HG02870 (cell line): ENCODE measurements around the gene AGPAT2.
"Not testable (repeated sequence)": the region's sequence is repeated elsewhere in the genome, so short reads cannot be mapped to it uniquely, and the experiment has no call there.

Experiments
- ATAC-seq: cut with Tn5 transposase; IDR thresholded peaks from one replicate; pipeline ENCODE4 v1.9.1; 2021; ENCODE audit warnings: mild to moderate bottlenecking, moderate library complexity; ENCODE audit not compliant: unreplicated experiment

AGPAT2 gene

DNA sequence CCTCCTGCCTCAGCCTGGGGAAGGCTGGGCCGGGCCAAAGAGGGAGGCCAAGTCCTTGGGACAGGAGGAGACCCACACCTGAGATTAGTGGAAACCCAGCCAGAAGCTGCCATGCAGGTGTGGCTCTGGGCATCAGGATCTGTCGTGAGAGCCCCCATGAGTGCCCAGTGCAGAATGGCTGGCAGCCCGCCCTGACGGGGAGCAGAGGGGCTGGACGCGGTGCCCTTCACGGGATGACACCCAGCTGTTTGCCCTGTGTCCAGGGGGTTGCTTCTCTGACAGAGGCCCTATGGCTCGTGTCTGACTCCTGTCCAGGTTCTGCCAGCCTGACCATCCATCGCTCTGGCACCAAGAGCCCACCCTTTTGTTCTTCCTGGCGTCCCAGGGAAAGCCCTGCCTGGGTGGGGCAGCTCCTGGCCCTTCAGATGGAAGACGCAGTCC, 33.7 kb upstream of the AGPAT2 start:
- ATAC-seq: no peak

DNA sequence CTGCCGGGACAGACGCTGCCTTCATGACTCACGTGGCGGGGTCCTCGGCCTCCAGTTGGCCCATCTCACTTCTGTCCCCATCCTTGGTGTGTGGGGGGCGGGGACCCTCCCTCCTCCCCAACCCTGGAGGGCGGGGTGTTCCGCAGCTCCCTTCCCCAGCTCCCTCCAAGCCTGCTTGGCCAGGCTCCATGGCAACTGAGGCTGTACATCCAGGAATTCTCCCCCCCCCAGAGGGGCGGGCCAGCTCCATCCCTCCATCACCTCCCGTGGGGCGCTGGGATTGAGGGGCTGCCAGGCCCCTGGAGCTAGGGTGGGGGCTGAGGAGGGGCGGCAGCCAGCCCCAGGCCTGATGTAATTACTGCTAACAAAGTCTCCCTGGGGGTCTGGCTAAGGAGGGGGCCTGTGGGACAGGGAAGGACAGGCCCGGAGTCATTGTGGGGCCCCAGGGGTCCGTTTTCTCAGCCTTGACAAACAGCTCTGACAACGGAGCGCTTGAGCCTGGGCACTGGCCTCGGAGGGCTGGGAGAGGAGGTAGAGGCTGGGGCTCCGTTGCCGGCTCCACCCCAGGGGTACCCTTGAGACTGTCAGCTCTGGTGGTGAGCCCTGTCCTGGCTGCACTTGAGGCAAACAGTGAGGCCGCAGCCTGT, 33.1 kb upstream of the AGPAT2 start:
- ATAC-seq: no peak

DNA sequence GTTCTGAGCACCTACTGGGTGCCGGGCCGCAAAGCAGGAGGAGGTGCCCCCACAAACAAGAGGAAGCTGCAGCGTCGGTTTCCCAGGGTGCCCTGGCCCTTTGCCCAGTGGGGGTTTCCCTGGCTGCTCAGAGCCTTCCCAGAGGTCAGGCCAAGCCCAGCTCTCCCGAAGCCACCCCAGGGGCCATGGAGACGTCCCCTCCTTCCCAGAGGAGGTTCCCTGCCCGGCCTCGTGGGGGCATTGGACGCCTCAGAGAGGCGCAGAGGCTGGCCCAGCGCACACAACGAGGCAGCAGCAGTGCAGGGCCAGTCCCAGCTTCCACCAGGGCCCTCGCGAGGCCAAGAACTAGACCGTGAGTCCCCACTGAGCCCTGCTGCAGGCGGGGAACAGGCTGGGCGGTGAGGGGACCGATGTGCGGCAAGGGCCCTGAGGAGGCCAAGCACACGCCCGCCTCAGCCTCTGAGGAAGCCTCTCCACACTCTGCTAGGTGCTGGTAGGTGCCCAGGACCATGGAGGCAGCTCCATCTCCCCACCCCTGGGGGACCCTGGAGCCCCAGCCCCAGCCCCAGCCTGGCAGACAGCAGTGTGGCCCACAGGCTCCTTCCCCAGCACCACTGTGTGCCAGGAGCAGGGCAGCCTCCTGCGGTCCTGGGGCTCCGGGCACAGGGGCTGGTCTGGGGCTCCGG, 32.1 kb upstream of the AGPAT2 start:
- no peak for ATAC-seq

DNA sequence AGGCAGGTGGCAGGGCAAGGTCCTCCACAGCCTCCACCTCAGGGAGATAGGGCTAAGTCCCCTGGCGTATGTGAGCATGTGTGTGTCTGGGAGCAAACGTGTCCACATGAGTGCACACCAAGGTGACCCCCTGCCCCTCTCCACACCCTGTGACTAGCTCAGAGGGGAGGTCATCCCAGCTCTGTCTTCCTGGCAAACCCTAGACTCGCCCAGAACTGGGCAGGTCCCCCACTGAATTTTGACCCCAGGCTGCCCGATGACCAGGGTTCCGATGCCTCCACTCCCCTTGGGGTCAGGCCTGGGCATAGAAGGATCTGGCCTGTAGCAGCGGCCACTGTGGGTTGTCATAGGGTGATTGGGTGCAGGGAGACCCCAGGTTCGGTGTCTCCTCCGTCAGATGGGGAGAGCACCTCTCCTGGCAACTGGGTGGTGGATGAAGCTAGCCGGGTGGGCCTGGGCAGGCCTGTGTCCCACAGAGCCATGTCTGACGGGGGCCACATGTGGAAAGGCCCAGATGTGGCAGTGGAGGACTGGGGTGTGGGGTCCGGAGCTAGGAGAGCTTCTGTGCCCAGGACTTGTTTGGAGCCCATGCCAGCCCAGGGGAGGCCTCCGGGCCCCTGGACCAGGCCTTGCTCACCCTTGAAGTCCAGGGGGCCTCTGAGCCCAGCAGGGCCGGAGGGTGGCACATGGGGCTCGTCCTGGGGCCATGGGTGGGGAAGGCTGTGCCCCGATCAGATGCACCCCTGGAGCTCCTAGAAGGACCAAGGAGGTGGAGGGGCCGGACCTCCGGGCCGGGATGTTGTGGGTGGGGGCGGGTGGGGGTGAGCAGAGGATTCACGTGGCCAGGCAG, 31.3 kb upstream of the AGPAT2 start:
- no peak for ATAC-seq

DNA sequence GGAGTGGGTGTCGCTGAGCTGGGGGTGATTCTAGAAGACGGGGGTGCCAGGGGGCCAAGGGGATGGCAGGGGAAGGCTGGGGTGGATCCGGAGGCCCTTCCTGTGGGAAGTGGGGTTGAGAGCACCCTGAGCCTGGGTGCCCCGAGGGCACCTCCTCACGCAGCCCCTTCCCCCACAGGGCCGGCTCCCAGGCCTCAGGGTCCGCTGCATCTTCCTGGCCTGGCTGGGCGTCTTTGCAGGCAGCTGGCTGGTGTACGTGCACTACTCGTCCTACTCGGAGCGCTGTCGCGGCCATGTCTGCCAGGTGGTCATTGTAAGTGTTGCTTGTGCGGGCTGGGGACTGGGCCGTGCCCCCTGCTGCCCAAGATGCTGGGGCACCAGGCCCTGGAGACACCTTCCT, 30.1 kb upstream of the AGPAT2 start:
- ATAC-seq: no peak

DNA sequence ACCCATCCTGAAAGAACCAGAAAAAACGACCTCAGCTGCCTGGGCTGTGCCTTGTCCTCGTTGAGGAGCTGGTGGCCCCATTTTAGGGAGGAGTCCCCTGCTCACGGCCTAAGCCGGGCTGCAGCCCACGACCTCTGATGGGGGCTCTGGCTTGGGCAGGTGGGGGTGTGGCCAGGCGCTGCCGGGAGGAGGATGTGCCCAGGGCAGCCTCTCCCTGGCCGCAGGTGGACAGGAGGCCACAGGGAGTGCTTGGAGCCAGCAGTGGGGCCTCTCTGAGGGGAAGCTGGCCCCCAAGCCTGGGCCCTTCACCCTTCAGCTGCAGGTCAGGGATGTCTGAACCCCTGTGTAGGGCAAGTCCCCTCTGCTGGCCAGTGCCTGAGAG, 27.6 kb upstream of the AGPAT2 start:
- no peak for ATAC-seq

DNA sequence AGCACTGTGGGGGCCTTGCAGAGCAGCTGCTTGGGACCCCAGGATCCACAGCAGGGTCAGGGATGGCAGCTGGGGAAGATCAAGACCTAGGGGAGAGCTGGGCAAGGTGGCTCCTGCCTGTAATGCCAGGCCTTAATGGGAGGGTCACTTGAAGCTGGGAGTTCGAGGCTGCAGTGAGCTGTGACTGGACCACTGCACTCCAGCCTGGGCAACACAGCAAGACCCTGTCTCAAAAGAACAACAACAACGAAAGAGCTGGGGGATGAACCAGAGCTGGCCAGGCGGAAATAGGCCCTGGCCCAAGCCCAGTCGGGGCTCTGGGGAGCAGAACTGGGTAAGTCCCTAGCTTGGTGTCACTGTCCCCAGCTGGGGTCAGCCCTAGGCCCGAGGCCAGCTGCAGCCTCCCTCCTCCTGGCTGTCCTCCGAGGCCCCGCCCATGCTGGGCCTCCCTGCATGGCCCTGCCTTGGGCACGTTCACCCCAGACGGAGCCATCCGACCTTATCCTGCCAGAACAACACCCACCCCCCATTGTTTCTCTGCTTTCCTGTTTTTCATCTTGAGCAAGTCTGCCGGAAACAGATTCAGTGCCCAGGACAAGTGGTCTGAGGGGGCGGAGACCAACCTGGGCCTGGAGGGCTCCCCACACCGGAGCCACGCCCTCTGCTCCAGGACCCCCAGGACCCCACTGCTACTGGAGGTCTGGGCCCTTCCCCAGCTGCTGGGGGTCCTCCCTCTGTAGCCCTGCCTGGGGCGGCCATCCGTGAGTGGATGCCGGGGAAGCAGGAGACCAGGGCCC, 27.0 kb upstream of the AGPAT2 start:
- no peak for ATAC-seq

DNA sequence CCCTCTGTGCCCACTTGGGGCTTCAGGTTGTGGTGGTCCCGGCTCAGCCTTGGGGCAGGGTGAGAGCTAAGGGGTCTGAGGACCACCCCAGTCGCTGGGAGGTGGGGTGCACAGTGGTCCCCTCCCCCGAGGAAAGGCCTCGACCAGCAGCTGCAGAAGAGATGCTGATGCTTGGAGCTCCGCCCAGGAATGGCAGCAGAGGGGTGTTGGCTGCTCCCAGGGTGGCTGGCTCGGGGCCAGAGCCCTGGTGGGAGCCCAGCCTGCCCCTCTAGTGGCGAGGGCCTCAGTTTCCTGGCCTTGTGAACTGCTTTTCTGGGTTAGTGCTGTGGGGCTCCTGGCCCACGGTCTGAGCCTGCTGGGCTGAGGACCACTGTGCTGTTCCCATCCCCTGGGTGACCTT, 26.3 kb upstream of the AGPAT2 start:
- no peak for ATAC-seq

DNA sequence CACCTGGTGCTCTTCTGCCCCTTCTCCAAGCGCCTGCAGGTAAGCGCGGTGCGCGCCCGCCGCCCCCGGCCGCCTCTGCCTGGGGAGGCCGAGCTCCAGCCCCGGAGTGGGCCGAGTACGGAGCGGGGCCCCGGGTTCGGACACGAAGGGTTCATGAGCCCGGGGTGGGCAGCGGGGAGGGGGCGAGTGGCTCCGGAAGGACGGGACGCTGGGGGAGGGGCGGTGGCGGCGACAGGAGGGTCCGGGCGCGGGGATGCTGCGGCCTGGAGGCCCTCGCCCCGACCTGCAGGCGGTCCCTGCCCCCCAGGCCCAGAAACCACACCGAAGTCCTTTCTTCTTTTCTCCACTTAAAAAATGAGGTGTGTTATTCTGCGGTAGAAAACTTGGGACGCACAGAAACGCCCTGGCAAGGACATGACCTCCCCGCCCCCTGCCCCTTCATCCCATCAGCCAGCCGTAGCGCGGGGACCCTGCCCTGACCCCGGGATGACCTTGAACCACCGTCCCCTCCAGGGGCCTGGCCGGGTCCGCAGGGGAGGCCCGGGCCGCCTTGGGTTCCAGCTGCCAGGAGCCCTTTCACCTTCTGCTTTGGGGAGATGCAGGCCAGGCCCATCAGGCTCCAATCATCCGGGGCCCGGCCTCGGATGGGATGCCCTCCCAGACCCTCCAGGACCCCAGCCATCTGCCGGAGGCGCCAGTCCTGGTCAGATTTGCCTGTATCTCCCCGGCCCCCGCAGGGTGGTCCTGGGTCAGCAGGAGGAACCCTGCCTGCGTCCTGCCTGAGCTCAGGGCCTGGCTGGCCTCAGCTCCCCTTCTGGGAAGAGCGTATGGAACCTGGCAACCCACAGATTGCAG, 25.7 kb upstream of the AGPAT2 start:
- ATAC-seq: no peak

DNA sequence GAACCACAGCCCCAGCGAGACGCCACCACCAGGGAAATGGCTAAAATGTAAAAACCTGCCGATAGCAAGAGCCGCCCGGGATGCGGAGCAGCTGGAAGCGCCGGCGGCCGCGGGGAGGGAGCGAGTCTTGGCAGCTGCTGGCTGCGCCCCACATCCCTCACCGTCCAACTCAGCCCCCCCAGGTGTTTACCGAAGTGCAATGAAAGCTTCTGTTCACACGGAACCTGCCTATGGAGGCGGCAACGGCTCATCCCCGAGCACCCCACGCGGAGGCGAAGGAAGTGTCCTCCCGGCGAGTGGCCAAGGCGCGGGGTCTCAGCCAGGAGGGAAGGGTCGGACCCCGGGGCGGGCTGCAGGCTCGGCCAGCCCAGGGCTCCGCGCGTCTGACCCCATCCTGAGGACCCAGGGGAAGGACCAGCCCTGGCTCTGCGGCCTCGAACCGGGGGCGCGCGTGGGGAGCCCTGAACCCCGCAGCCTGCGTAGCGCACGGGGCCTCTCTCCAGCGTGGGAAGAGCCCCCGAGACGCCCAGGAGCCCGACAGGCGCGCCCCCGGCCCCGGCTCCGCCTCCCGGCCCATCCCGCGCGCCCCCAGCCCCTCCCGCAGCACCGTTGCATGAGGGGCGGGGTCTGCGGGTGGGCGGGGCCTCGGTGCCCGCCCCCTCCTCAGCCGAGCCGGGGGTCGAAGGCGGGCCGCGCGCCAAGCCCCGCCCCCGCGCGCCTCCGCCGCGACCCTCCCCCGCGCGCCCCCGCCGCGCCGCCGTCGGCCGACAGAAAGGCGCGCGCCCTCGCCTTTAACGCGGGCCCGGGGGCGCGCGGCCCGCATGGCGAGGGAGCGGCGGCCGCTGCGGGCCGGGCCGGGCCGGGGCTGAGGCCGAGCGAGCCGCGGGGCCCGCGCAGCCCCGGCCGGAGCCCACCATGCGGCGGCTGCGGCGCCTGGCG, 24.8 kb upstream of the AGPAT2 start, which contains the start of gene DIPK1B:
Gene DIPK1B (plus strand): TSS at position 822 of the 939 bp plus-strand sequence. CDS start 94 bp downstream, at position 916.
- no peak for ATAC-seq

DNA sequence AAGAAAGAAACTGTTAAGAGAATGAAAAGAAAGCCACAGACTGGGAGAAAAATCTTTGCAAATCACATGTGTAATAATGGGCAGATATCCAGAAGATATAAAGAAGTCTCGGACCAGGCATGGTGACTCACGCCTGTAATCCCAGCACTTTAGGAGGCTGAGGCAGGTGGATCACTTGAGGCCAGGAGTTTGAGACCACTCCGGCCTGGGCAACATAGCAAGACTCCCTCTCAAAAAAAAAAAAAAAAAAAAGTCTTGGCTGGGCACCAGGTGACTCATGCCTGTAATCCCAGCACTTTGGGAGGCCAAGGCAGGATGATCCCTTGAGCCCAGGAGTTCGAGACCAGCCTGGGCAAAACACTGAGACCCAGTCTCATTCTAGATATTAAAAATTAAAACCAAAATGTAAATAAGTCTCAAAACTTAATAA, 24.0 kb upstream of the AGPAT2 start:
- not testable (repeated sequence) for ATAC-seq

DNA sequence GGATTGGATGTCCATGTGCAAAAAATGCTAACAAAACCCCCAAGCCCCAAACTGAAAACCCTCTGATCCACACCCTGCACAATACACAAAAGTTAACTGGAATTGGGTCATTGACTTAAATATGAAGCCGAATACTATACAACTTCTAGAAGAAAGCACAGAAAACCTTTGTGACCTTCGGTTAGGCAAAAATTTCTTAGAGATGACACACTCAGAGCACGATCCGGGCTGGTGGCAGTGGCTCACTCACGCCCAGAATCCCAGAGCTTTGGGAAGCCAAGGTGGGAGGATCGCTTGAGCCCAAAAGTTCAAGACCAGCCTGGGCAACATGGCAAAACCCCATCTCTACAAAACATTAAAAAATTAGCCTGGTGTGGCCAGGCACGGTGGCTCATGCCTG, 23.3 kb upstream of the AGPAT2 start:
- no peak for ATAC-seq

DNA sequence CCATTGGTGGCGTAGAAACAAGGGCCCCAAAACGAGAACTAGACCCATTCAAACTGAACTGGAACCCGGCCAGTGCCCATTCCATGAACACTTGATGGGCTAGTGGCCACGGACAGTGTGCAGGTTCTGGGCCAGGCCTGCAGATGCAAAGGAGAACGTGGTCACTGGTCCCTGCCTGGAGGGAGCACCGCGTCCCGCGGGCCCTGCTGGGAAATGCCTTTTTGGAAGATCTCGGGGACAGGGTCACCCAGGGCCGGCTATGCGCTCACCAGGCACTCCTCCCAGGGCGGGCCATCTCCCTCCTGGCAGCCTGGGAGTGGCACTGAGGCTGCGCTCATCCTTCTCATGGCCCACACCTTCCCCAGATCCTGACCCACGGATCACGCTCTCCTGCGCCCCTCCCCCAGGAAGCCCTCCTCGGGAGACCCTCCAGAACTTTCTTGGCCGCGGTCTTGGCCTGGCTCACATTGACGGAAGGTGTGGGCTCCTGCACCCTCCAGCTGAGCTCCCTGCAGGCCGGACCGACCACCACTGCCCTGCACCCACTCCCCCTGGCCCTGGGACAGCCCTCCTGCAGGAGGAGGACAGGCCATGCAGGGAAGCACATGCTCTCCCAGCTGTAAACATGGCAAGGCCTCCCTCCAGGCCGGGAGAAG, 22.3 kb upstream of the AGPAT2 start:
- no peak for ATAC-seq

DNA sequence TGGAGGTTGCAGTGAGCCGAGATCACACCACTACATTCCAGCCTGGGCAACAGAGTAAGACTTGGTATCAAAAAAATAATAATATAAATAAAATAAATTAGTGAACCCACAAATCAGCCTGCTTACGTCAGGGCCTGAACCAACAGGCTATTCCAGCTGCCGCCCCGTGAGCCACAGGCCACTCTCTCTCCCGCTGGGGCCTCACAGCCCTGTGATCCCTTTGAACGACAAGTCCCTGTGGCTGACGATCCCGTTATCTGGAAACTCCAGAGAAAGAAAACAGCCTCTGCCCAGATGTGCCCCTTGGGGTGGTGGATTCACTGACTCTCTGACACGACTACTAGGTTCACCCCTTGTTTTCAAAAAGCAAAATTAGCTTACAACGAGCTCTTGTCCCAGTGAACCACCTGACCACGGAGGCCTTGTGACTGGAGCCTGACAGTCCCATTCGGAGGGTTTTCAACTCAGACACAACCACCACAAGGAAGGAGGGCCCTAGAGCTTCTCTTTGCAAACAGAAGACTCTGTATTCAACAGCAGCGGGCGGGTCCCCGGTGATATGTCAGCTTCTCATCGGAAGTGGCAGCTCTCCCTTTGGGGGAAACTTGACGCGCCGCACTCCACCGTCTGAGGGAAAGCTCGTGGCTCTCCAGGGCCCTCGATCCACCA, 20.7 kb upstream of the AGPAT2 start:
- ATAC-seq: no peak

DNA sequence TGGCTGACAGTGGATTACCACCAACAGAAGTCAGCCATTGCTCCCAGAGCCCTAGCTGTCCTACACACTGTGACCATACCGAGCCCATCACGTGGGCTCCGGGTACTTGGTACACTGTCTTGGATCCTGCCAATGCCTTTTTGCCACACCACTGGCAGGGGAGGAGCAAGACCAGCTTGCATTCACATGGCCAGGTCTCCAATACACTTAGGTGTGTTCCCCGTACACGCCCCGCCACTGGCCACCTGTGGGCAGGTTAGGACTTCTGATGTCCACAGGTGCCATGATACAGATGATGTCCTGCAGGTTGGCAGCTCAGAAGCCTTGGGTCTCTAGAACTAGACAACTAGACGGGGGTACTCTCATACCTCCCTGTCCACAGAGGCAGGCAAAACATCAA, 19.8 kb upstream of the AGPAT2 start:
- no peak for ATAC-seq

DNA sequence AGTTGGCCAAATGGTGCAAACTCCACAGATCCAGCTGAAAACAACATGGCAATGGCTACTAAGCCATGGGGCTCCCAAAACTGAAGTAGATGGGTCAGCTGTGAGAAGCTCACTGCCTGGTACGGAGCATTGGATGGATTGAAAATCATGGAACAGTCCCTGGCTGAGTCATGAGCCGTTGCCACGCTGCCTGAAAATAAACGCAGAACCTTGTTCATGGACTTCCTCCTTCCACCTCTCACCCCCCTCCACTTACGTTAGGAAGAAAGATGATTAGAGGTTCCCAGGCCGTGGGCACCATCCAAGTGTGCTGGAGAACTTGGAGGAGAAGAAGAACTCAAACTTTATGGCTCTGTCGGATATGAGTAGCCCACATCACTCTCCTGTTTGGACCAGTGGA, 18.3 kb upstream of the AGPAT2 start:
- no peak for ATAC-seq

DNA sequence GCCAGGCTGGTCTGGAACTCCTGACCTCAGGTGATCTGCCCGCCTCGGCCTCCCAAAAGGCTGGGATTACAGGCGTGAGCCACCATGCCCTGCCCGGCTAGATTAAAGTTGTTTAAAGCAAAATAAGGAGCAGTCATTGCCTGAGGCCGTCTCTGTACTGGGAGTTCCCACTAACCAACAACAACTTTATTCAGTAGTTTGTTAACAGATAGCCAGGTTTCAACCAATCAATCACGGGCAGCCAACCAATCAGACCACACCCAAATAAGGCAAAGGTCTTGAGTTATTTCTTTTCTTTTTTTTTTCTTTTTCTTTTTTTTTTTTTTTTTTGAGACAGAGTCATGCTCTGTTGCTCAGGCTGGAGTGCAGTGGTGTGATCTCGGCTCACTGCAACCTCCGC, 17.5 kb upstream of the AGPAT2 start:
- not testable (repeated sequence) for ATAC-seq
